K562 (cell line): ENCODE data around the gene ADAT3. TPM values are rescaled to one million over a fixed set of nuclear protein-coding genes. Genes with fewer than 3 reads are reported as not detected.

Experiments
- CAMTA2 ChIP-seq: fragments of 250-450 bp; sonication (Bioruptor Pico); conservative IDR thresholded peaks from 2 replicates; pipeline ENCODE4 v1.5.1; 2022
- CBFA2T3 ChIP-seq: fragments of 450-650 bp; IDR thresholded peaks from 2 replicates; pipeline ENCODE4 v1.6.1; 2017
- FOXK1 ChIP-seq: sonication (generic); formaldehyde crosslinking; IDR thresholded peaks from 2 replicates; pipeline ENCODE4 v1.8.0; 2022; ENCODE audit warnings: missing genetic modification reagents, mild to moderate bottlenecking, borderline replicate concordance
- PHF8 ChIP-seq: fragments of 200-600 bp; sonication (generic); IDR thresholded peaks from 2 replicates; pipeline ENCODE4 v1.6.1; 2012; ENCODE audit warnings: mixed run types, mild to moderate bottlenecking, inconsistent platforms, low read length, moderate library complexity, borderline replicate concordance
- POLR2G ChIP-seq: fragments of 200-400 bp; formaldehyde crosslinking; IDR thresholded peaks from 2 replicates; pipeline ENCODE4 v1.6.1; 2017; ENCODE audit warnings: low read depth, mild to moderate bottlenecking, antibody characterized with exemption, low read length, moderate library complexity
- PPARD ChIP-seq: fragments of 250-450 bp; sonication (Bioruptor Pico); IDR thresholded peaks from 2 replicates; pipeline ENCODE4 v1.8.0; 2022; ENCODE audit warnings: inconsistent platforms, mild to moderate bottlenecking, moderate library complexity
- SIN3A ChIP-seq, 2 experiments: fragments of 150-350 bp in 1 of 2; IDR thresholded peaks; 2 replicates each; pipeline ENCODE4 v1.6.1; 2011 to 2016; ENCODE audit warnings: borderline replicate concordance in 2 of 2, low read depth in 2 of 2, low read length in 2 of 2, mild to moderate bottlenecking in 2 of 2, moderate library complexity in 2 of 2; ENCODE audit not compliant: control insufficient read depth in 1 of 2
- ZC3H11A ChIP-seq: IDR thresholded peaks from 2 replicates; pipeline ENCODE4 v1.6.1; 2012; ENCODE audit warnings: low read depth, low read length, improper control_type of control experiment
- ZKSCAN1 ChIP-seq: fragments of 150-350 bp; IDR thresholded peaks from 2 replicates; pipeline ENCODE4 v1.6.1; 2016; ENCODE audit warnings: low read depth, low read length
- ZNF253 ChIP-seq: fragments of 250-450 bp; sonication (Bioruptor Pico); conservative IDR thresholded peaks from 2 replicates; pipeline ENCODE4 v1.6.1; 2021; ENCODE audit warnings: mild to moderate bottlenecking
- ZNF695 ChIP-seq: fragments of 450-650 bp; formaldehyde crosslinking; IDR thresholded peaks from 2 replicates; pipeline ENCODE4 v1.4.0; 2020; ENCODE audit warnings: mild to moderate bottlenecking, moderate library complexity
- polyA plus RNA-seq, 8 experiments: library from polyadenylated mRNA; depleted of rRNA in 4 of 8; stranded (reverse) in 5 of 8; unstranded in 3 of 8; fragments of >200 nt; fragmentation: Nextera tagmentation in 2 of 8; fragmentation: Illumina TruSeq in 1 of 8; extraction: Ambion mirVana in 2 of 8; extraction: Trizol in 1 of 8; gene quantifications; 2 replicates each; pipeline versions ENCODE4 v1.2.1 to v1.2.3, GENCODE V29; 2011 to 2014; ENCODE audit warnings: inconsistent platforms in 1 of 8, missing spikeins in 1 of 8
- total RNA-seq, 7 experiments: library from RNA; depleted of rRNA in 6 of 7; stranded (reverse); fragments of >200 nt in 6 of 7; fragmentation: Illumina TruSeq in 2 of 7; extraction: Trizol in 2 of 7; gene quantifications; 2 replicates each; pipeline versions ENCODE4 v1.2.1 to v1.2.3, GENCODE V29; 2011 to 2021; ENCODE audit warnings: low replicate concordance in 1 of 7
- TF ChIP-seq, protein P1 (sequence below): sonication (generic); formaldehyde crosslinking; IDR thresholded peaks from 2 replicates; pipeline ENCODE4 v1.8.1; 2023; ENCODE audit warnings: mild to moderate bottlenecking, missing genetic modification reagents
- TF ChIP-seq, protein P2 (sequence below), 2 experiments: IDR thresholded peaks; 2 replicates each; pipeline ENCODE4 v1.6.1; 2011; ENCODE audit warnings: borderline replicate concordance in 1 of 2, control low read depth in 1 of 2, low read depth in 1 of 2, low read length in 1 of 2, mild to moderate bottlenecking in 1 of 2, mixed read lengths in 1 of 2, moderate library complexity in 1 of 2; ENCODE audit not compliant: insufficient read depth in 1 of 2, insufficient read length in 1 of 2, poor library complexity in 1 of 2, severe bottlenecking in 1 of 2; ENCODE audit errors: extremely low read depth in 1 of 2
- TF ChIP-seq, protein P3 (sequence below), 2 experiments: fragments of 450-650 bp in 1 of 2; sonication (generic) in 1 of 2; formaldehyde crosslinking in 1 of 2; IDR thresholded peaks; 2 replicates each; pipeline versions ENCODE4 v1.7.1 to v1.9.0; 2016 to 2022; ENCODE audit warnings: inconsistent platforms in 1 of 2, mild to moderate bottlenecking in 1 of 2, missing genetic modification reagents in 1 of 2
- TF ChIP-seq, protein P4 (sequence below): fragments of 450-650 bp; IDR thresholded peaks from 2 replicates; pipeline ENCODE4 v1.6.1; 2016; ENCODE audit warnings: low read depth, mild to moderate bottlenecking, moderate library complexity

ADAT3 gene
- total and polyA plus RNA-seq, 9 of the 15 experiments (the other 6 are each of a cell fraction or from before 2014, with no cell fraction given): 0.67 to 15.6 (median 7.8) TPM; not detected in 4

DNA sequence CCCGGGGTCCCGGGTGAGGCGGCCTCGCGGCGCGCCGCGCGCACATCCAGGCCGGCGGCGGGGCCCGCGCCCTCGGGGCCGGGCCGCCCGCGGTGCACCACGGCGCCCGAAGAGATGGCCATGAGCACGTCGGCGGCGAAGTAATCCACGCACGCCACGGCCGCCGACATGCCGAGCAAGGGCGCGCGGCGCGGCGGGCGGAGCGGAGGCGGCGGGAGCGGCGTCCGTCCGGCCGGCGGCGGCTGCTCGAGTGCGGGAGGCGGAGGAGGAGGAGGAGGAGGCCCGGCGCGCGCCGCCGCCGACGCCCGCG lies 41.9 kb upstream of the ADAT3 start, which contains the start of gene KLF16 (continued):
- TF ChIP-seq, protein P1, sequence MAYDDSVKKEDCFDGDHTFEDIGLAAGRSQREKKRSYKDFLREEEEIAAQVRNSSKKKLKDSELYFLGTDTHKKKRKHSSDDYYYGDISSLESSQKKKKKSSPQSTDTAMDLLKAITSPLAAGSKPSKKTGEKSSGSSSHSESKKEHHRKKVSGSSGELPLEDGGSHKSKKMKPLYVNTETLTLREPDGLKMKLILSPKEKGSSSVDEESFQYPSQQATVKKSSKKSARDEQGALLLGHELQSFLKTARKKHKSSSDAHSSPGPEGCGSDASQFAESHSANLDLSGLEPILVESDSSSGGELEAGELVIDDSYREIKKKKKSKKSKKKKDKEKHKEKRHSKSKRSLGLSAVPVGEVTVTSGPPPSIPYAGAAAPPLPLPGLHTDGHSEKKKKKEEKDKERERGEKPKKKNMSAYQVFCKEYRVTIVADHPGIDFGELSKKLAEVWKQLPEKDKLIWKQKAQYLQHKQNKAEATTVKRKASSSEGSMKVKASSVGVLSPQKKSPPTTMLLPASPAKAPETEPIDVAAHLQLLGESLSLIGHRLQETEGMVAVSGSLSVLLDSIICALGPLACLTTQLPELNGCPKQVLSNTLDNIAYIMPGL (CRISPR knock-in tag): no peak
- TF ChIP-seq CAMTA2 (CRISPR knock-in tag) (no peak), ZNF695 (CRISPR knock-in tag) (no peak), POLR2G (peak; percentile 79), ZC3H11A (no peak), ZKSCAN1 (no peak), ZNF253 (CRISPR knock-in tag) (no peak), CBFA2T3 (no peak), SIN3A (IDR thresholded peaks at IDR 0.05; ENCODE audit: borderline replicate concordance in 2 of 2, control insufficient read depth in 1 of 2, low read depth in 2 of 2, low read length in 2 of 2) (0 out of 4 replicates have a peak, but pooled peaks of 1 of the 2 experiments have one; percentile 15), PPARD (CRISPR knock-in tag) (no peak), FOXK1 (CRISPR knock-in tag) (no peak), PHF8 (peak; percentile 53; the same call in 1 of the 2 replicates)
- TF ChIP-seq, protein P2, sequence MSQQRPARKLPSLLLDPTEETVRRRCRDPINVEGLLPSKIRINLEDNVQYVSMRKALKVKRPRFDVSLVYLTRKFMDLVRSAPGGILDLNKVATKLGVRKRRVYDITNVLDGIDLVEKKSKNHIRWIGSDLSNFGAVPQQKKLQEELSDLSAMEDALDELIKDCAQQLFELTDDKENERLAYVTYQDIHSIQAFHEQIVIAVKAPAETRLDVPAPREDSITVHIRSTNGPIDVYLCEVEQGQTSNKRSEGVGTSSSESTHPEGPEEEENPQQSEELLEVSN (IDR thresholded peaks at IDR 0.05; ENCODE audit: borderline replicate concordance in 1 of 2, extremely low read depth in 1 of 2, insufficient read depth in 1 of 2, insufficient read length in 1 of 2, low read depth in 1 of 2, low read length in 1 of 2, poor library complexity in 1 of 2, severe bottlenecking in 1 of 2): peak in 1 of 2 experiments; percentile 6
- TF ChIP-seq, protein P3, sequence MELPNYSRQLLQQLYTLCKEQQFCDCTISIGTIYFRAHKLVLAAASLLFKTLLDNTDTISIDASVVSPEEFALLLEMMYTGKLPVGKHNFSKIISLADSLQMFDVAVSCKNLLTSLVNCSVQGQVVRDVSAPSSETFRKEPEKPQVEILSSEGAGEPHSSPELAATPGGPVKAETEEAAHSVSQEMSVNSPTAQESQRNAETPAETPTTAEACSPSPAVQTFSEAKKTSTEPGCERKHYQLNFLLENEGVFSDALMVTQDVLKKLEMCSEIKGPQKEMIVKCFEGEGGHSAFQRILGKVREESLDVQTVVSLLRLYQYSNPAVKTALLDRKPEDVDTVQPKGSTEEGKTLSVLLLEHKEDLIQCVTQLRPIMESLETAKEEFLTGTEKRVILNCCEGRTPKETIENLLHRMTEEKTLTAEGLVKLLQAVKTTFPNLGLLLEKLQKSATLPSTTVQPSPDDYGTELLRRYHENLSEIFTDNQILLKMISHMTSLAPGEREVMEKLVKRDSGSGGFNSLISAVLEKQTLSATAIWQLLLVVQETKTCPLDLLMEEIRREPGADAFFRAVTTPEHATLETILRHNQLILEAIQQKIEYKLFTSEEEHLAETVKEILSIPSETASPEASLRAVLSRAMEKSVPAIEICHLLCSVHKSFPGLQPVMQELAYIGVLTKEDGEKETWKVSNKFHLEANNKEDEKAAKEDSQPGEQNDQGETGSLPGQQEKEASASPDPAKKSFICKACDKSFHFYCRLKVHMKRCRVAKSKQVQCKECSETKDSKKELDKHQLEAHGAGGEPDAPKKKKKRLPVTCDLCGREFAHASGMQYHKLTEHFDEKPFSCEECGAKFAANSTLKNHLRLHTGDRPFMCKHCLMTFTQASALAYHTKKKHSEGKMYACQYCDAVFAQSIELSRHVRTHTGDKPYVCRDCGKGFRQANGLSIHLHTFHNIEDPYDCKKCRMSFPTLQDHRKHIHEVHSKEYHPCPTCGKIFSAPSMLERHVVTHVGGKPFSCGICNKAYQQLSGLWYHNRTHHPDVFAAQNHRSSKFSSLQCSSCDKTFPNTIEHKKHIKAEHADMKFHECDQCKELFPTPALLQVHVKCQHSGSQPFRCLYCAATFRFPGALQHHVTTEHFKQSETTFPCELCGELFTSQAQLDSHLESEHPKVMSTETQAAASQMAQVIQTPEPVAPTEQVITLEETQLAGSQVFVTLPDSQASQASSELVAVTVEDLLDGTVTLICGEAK (IDR thresholded peaks at IDR 0.05): no peak
- TF ChIP-seq, protein P3 (CRISPR knock-in tag; IDR thresholded peaks at IDR 0.05): no peak
- TF ChIP-seq, protein P4, sequence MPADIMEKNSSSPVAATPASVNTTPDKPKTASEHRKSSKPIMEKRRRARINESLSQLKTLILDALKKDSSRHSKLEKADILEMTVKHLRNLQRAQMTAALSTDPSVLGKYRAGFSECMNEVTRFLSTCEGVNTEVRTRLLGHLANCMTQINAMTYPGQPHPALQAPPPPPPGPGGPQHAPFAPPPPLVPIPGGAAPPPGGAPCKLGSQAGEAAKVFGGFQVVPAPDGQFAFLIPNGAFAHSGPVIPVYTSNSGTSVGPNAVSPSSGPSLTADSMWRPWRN: no peak
